G401.6 (cell line): ENCODE results near the gene ZNF76.

Experiments used
- FAIRE-seq: peaks from 2 replicates; lab custom pipeline; 2012; peaks lifted over from hg19 to GRCh38; lab: Jason Lieb, UNC

The ZNF76 gene

GRCh38 chr6:35267897-35268296 lies 8.4 kb downstream of the ZNF76 start:
- FAIRE-seq, result no peak

- FAIRE-seq, result no peak
Measured at GRCh38 chr6:35272005-35272404, 12.5 kb downstream of the ZNF76 start.

GRCh38 chr6:35273822-35274559 lies 14.5 kb downstream of the ZNF76 start:
- no peak for FAIRE-seq

- FAIRE-seq, result no peak
Measured at GRCh38 chr6:35275744-35276260, 16.3 kb downstream of the ZNF76 start.

- no peak for FAIRE-seq
Measured at GRCh38 chr6:35278708-35279107, 19.2 kb downstream of the ZNF76 start.

- FAIRE-seq, result no peak
Measured at GRCh38 chr6:35280903-35281302, 21.4 kb downstream of the ZNF76 start.

- no peak for FAIRE-seq
Measured at GRCh38 chr6:35282472-35282871, 22.9 kb downstream of the ZNF76 start.

- no peak for FAIRE-seq
Measured at GRCh38 chr6:35283361-35283760, 23.8 kb downstream of the ZNF76 start.

- no peak for FAIRE-seq
Measured at GRCh38 chr6:35287671-35288396, 28.3 kb downstream of the ZNF76 start.

GRCh38 chr6:35288834-35289233 lies 29.3 kb downstream of the ZNF76 start:
- no peak for FAIRE-seq

GRCh38 chr6:35291491-35291890 lies 32.0 kb downstream of the ZNF76 start:
- FAIRE-seq, result no peak

- no peak for FAIRE-seq
Measured at GRCh38 chr6:35292494-35292893, 33.0 kb downstream of the ZNF76 start.

GRCh38 chr6:35293681-35294080 lies 34.1 kb downstream of the ZNF76 start:
- FAIRE-seq, result no peak

GRCh38 chr6:35294308-35294945 lies 34.9 kb downstream of the ZNF76 start:
- peak; percentile 71 for FAIRE-seq

GRCh38 chr6:35295036-35295435 lies 35.5 kb downstream of the ZNF76 start:
- no peak for FAIRE-seq

- no peak for FAIRE-seq
Measured at GRCh38 chr6:35295521-35296315, 36.2 kb downstream of the ZNF76 start.

GRCh38 chr6:35296931-35297600 lies 37.5 kb downstream of the ZNF76 start:
- FAIRE-seq, result no peak

- no peak for FAIRE-seq
Measured at GRCh38 chr6:35297601-35298481, 38.3 kb downstream of the ZNF76 start, which contains the start of gene DEF6. DEF6 (plus strand) TSS chr6:35297818; CDS start chr6:35297857, 39 bp downstream.

GRCh38 chr6:35298625-35299140 lies 39.1 kb downstream of the ZNF76 start:
- no peak for FAIRE-seq

GRCh38 chr6:35299674-35300073 lies 40.1 kb downstream of the ZNF76 start:
- no peak for FAIRE-seq
